ENCODE measurements around the gene PCDHA2. TPM values are rescaled to one million over a fixed set of nuclear protein-coding genes. Genes with fewer than 3 reads are reported as not detected.
"Not testable (repeated sequence)": the region's sequence is repeated elsewhere in the genome, so short reads cannot be mapped to it uniquely, and the experiment has no call there.

Gene PCDHA2
- total RNA-seq, 4 donors from 2014 or later, result 0.12 to 0.93 (median 0.47) TPM; not detected in 1

DNA sequence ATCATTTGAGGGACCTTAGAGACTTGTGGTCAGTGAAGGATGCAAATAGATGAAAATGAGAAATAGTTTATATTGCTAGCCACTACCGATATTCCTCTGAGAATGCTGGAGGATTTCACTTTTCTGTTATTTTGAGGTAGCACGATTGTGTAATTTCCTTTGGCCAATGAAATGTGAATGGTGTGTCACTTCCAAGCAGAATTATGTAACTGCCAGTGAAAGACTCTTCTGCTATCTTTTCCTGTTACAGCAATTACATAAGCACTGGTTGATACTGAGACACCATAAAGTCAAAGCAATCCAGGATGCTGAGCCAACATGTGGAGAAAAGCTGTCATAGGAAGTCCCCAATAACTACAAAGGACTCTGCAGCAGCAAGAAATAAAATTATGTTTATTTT lies 3.6 kb upstream of the PCDHA2 start:
- ATAC-seq (ENCODE audit: low FRiP score), result no peak
- TF ChIP-seq, protein P1, sequence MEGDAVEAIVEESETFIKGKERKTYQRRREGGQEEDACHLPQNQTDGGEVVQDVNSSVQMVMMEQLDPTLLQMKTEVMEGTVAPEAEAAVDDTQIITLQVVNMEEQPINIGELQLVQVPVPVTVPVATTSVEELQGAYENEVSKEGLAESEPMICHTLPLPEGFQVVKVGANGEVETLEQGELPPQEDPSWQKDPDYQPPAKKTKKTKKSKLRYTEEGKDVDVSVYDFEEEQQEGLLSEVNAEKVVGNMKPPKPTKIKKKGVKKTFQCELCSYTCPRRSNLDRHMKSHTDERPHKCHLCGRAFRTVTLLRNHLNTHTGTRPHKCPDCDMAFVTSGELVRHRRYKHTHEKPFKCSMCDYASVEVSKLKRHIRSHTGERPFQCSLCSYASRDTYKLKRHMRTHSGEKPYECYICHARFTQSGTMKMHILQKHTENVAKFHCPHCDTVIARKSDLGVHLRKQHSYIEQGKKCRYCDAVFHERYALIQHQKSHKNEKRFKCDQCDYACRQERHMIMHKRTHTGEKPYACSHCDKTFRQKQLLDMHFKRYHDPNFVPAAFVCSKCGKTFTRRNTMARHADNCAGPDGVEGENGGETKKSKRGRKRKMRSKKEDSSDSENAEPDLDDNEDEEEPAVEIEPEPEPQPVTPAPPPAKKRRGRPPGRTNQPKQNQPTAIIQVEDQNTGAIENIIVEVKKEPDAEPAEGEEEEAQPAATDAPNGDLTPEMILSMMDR (IDR thresholded peaks at IDR 0.05), result no peak
- no peak for DNase-seq (ENCODE audit: low spot score)

DNA sequence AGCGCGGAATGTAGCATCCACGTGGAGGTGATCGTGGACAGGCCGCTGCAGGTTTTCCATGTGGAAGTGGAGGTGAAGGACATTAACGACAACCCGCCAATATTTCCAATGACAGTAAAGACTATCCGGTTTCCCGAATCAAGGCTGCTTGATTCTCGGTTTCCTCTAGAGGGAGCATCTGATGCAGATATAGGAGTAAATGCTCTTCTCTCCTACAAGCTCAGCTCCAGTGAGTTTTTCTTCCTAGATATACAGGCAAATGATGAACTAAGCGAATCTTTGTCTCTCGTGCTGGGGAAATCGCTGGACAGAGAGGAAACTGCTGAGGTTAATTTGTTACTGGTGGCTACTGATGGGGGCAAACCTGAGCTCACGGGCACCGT lies 598 bp downstream of the PCDHA2 start:
- DNase-seq (ENCODE audit: low spot score) (no peak), ATAC-seq (ENCODE audit: low FRiP score) (no peak)
- TF ChIP-seq, protein P1 (IDR thresholded peaks at IDR 0.05), result no peak

DNA sequence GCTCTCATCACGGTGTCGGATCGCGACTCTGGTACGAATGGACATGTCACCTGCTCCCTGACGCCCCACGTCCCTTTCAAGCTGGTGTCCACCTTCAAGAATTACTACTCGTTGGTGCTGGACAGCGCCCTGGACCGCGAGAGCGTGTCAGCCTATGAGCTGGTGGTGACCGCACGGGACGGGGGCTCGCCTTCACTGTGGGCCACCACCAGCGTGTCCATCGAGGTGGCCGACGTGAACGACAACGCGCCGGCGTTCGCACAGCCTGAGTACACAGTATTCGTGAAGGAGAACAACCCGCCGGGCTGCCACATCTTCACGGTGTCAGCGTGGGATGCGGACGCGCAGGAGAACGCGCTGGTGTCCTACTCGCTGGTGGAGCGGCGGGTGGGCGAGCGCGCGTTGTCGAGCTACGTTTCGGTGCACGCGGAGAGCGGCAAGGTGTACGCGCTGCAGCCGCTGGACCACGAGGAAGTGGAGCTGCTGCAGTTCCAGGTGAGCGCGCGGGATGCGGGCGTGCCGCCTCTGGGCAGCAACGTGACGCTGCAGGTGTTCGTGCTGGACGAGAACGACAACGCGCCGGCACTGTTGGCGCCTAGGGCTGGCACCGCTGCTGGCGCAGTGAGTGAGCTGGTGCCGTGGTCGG lies 1.5 kb downstream of the PCDHA2 start:
- not testable (repeated sequence) for DNase-seq (ENCODE audit: low spot score); ATAC-seq (ENCODE audit: low FRiP score)

DNA sequence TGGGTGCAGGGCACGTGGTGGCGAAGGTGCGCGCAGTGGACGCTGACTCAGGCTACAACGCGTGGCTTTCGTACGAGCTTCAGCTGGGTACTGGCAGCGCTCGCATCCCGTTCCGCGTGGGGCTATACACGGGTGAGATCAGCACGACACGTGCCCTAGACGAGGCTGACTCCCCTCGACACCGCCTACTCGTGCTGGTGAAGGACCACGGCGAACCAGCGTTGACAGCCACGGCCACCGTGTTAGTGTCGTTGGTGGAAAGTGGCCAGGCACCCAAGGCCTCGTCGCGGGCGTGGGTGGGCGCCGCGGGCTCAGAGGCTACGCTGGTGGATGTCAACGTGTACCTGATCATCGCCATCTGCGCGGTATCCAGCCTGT lies 2.1 kb downstream of the PCDHA2 start:
- TF ChIP-seq, protein P1 (IDR thresholded peaks at IDR 0.05), result no peak
- no peak for DNase-seq (ENCODE audit: low spot score)
- ATAC-seq (ENCODE audit: low FRiP score), result no peak

DNA sequence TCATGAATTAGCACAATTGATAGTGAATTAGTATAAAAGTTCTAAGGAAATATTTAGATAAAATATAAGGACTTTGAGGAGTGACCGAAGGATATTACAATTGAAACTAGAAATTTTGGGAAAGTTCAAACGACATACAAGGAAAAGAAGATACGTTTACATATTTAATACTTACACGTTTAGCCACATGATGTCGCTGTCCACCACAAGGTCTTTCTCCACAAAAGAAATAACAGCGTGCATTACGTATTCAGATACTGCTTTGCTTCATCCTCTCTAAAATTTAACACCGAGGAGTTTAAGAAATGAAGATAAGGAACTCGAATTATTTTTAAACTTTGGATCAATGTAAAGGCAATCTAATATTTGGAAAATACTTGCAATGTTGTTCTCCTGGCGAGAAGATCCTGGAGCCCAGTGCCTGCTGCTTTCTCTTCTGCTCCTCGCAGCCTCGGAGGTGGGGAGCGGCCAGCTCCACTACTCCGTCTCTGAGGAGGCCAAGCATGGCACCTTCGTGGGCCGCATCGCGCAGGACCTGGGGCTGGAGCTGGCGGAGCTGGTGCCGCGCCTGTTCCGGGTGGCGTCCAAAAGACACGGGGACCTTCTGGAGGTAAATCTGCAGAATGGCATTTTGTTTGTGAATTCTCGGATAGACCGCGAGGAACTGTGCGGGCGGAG lies 6.3 kb downstream of the PCDHA2 start, which contains the start of gene PCDHA3:
Gene PCDHA3, plus strand, starts transcription at position 242 of the 678 bp plus-strand sequence.
- ATAC-seq (ENCODE audit: low FRiP score) (no peak), DNase-seq (ENCODE audit: low spot score) (no peak)
- TF ChIP-seq, protein P1 (IDR thresholded peaks at IDR 0.05), result no peak

DNA sequence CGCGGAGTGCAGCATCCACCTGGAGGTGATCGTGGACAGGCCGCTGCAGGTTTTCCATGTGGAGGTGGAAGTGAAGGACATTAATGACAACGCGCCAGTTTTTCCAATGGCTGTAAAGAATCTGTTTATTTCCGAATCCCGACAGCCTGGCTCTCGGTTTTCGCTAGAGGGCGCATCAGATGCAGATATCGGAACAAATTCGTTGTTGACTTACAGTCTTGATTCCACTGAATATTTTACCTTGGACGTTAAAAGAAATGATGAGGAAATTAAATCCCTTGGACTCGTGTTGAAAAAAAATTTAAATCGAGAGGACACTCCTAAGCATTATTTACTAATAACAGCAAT lies 6.8 kb downstream of the PCDHA2 start:
- ATAC-seq (ENCODE audit: low FRiP score) (no peak), DNase-seq (ENCODE audit: low spot score) (no peak)
- TF ChIP-seq, protein P1 (IDR thresholded peaks at IDR 0.05), result no peak

DNA sequence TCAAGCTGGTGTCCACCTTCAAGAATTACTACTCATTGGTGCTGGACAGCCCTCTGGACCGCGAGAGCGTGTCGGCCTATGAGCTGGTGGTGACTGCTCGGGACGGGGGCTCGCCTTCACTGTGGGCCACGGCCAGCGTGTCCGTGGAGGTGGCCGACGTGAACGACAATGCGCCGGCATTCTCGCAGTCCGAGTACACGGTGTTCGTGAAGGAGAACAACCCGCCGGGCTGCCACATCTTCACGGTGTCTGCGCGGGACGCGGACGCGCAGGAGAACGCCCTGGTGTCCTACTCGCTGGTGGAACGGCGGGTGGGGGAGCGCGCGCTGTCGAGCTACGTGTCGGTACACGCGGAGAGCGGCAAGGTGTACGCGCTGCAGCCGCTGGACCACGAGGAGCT lies 7.7 kb downstream of the PCDHA2 start:
- DNase-seq (ENCODE audit: low spot score); ATAC-seq (ENCODE audit: low FRiP score): not testable (repeated sequence)

DNA sequence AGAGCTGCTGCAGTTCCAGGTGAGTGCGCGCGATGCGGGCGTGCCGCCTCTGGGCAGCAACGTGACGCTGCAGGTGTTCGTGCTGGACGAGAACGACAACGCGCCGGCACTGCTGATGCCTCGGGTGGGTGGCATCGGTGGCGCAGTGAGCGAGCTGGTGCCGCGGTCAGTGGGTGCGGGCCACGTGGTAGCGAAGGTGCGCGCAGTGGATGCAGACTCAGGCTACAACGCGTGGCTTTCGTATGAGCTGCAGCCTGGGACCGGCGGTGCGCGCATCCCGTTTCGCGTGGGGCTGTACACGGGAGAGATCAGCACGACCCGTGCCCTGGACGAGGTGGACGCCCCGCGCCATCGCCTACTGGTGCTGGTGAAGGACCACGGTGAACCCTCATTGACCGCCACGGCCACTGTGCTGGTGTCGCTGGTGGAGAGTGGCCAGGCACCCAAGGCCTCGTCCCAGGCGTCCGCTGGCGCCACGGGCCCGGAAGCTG lies 8.2 kb downstream of the PCDHA2 start:
- ATAC-seq (ENCODE audit: low FRiP score) (no peak), DNase-seq (ENCODE audit: low spot score) (no peak)
- TF ChIP-seq, protein P1 (IDR thresholded peaks at IDR 0.05), result no peak

Measured in omental fat pad (tissue), 4 donors.